Keratinocyte (primary cell): ENCODE data around the gene PSMB1. TPM values are rescaled to one million over a fixed set of nuclear protein-coding genes. Genes with fewer than 3 reads are reported as not detected.

ENCODE experiments used
- DNase-seq: peaks from one replicate; pipeline ENCODE4 v3.0.0-alpha.2; 2011; ENCODE audit warnings: low read depth, missing footprints, low spot score
- FAIRE-seq: peaks from 2 replicates; lab custom pipeline; 2011; peaks lifted over from hg19 to GRCh38; lab: Jason Lieb, UNC
- H2AFZ ChIP-seq: 2 replicates; pipeline ENCODE4 v1.6.0; 2012; ENCODE audit warnings: low read length, control low read depth, inconsistent platforms; ENCODE audit not compliant: control insufficient read depth
- H3K27ac ChIP-seq: 2 replicates; pipeline ENCODE4 v1.5.1; 2011; ENCODE audit warnings: low read length; ENCODE audit not compliant: control insufficient read depth, insufficient read depth
- H3K27me3 ChIP-seq: 3 replicates; pipeline ENCODE4 v1.6.0; 2011; ENCODE audit warnings: low read length; ENCODE audit not compliant: control insufficient read depth, insufficient read depth; ENCODE audit errors: extremely low read depth
- H3K36me3 ChIP-seq, 2 experiments: 2 replicates in 1 of 2; 3 replicates in 1 of 2; pipeline ENCODE4 v1.5.1; 2011; ENCODE audit warnings: low read length in 2 of 2, mild to moderate bottlenecking in 1 of 2; ENCODE audit not compliant: control insufficient read depth in 2 of 2, insufficient read depth in 2 of 2; ENCODE audit errors: extremely low read depth in 1 of 2
- H3K4me1 ChIP-seq: 3 replicates; pipeline ENCODE4 v1.5.1; 2011; ENCODE audit warnings: low read length; ENCODE audit not compliant: control insufficient read depth, insufficient read depth; ENCODE audit errors: extremely low read depth
- H3K4me2 ChIP-seq: 3 replicates; pipeline ENCODE4 v1.6.0; 2011; ENCODE audit warnings: low read depth, low read length; ENCODE audit not compliant: control insufficient read depth, insufficient read depth; ENCODE audit errors: extremely low read depth
- H3K4me3 ChIP-seq, 3 experiments: fragments of 200-600 bp in 1 of 3; sonication (generic) in 1 of 3; 2 replicates in 2 of 3; 3 replicates in 1 of 3; pipeline ENCODE4 v1.5.1; 2011 to 2016; ENCODE audit warnings: low read length in 3 of 3, mild to moderate bottlenecking in 3 of 3, control low read depth in 2 of 3, inconsistent platforms in 1 of 3, low read depth in 1 of 3, mixed read lengths in 1 of 3, mixed run types in 1 of 3, moderate library complexity in 1 of 3; ENCODE audit not compliant: control insufficient read depth in 2 of 3, insufficient read depth in 2 of 3; ENCODE audit errors: extremely low read depth in 1 of 3
- H3K79me2 ChIP-seq: 2 replicates; pipeline ENCODE4 v1.6.0; 2012; ENCODE audit warnings: low read length; ENCODE audit not compliant: control insufficient read depth, insufficient read depth
- H3K9ac ChIP-seq: 3 replicates; pipeline ENCODE4 v1.6.0; 2011; ENCODE audit warnings: low read length; ENCODE audit not compliant: control insufficient read depth, insufficient read depth; ENCODE audit errors: extremely low read depth
- H3K9me1 ChIP-seq: 3 replicates; pipeline ENCODE4 v1.6.0; 2011; ENCODE audit warnings: low read length; ENCODE audit not compliant: control insufficient read depth, insufficient read depth; ENCODE audit errors: extremely low read depth
- H3K9me3 ChIP-seq: 2 replicates; pipeline ENCODE4 v1.5.1; 2012; ENCODE audit warnings: low read depth, low read length; ENCODE audit not compliant: control insufficient read depth
- H4K20me1 ChIP-seq: 3 replicates; pipeline ENCODE4 v1.6.0; 2011; ENCODE audit warnings: low read length; ENCODE audit not compliant: control insufficient read depth, insufficient read depth; ENCODE audit errors: extremely low read depth
- CTCF ChIP-seq, 3 experiments: IDR thresholded peaks in 1 of 3; conservative IDR thresholded peaks in 1 of 3; optimal IDR thresholded peaks in 1 of 3; 2 replicates in 2 of 3; 3 replicates in 1 of 3; pipeline versions ENCODE3 to v1.5.1; 2011; ENCODE audit warnings: low read length in 3 of 3, mild to moderate bottlenecking in 3 of 3, moderate library complexity in 2 of 3, control low read depth in 1 of 3, inconsistent platforms in 1 of 3; ENCODE audit not compliant: insufficient read depth in 2 of 3; ENCODE audit errors: extremely low read depth in 1 of 3
- EZH2 ChIP-seq: IDR thresholded peaks from one replicate; pipeline ENCODE4 v1.6.1; 2012; ENCODE audit warnings: inconsistent platforms, mild to moderate bottlenecking, low read length, moderate library complexity
- dilution Hi-C: fragments of 300-500 bp; cut with MboI; formaldehyde crosslinking; loops from one replicate; pipeline ENCODE4 v1.7.0; 2020; ENCODE audit warnings: low sequenced_read_pairs; ENCODE audit not compliant: extremely low pct_ligation_motif_present
- polyA plus RNA-seq, 5 experiments: library from polyadenylated mRNA; depleted of rRNA in 3 of 5; stranded (reverse) in 3 of 5; stranded (forward) in 1 of 5; unstranded in 1 of 5; fragments of >200 nt; gene quantifications; 1 replicate in 1 of 5; 2 replicates in 3 of 5; 3 replicates in 1 of 5; pipeline versions ENCODE4 v1.2.1 to v1.2.3, GENCODE V29; 2011 to 2012; ENCODE audit warnings: missing spikeins in 2 of 5, low read depth in 1 of 5, low replicate concordance in 1 of 5

PSMB1 gene
- polyA plus RNA-seq, 1 donor (not counting 4 experiments of a cell fraction or from before 2014, with no cell fraction given) = 430 TPM

- no peaks in the 10 kb centered on the region for H3K27me3 ChIP-seq
- H3K9me3 ChIP-seq = no peaks in the 10 kb centered on the region
- peak within 1 kb of the TSS; percentile 100 for H3K4me2 ChIP-seq
- peak within 1 kb of the TSS; percentile 98 for H3K9ac ChIP-seq
- H2AFZ ChIP-seq = peak within 1 kb of the TSS; percentile 100
- FAIRE-seq (peak; percentile 73), DNase-seq (peak; percentile 73)
- TF ChIP-seq CTCF (optimal IDR thresholded peaks at IDR 0.05 in 1 of 3, IDR thresholded peaks at IDR 0.05 in 1 of 3, conservative IDR thresholded peaks at IDR 0.05 in 1 of 3; ENCODE audit: extremely low read depth in 1 of 3, insufficient read depth in 2 of 3, low read length in 3 of 3) (no peak), EZH2 (no peak)
- peaks cover 5 to 8% of the 10 kb centered on the region in 2 experiments for H3K36me3 ChIP-seq
- peaks cover 28% of the 10 kb centered on the region for H3K4me1 ChIP-seq
- peaks cover 83% of the 10 kb centered on the region for H3K79me2 ChIP-seq
- no peaks in the 10 kb centered on the region for H3K9me1 ChIP-seq
- dilution Hi-C loops = no loop called here
- H3K4me3 ChIP-seq = peak within 1 kb of the TSS; percentile 90 to 99 (median 95)
- H3K27ac ChIP-seq = peak within 1 kb of the TSS; percentile 98
- peaks cover 4% of the 10 kb centered on the region for H4K20me1 ChIP-seq
Measured at GRCh38 chr6:170554013-170554795, 1.1 kb upstream of the PSMB1 start, which contains the start of gene TBP. TBP (plus strand) TSS chr6:170554369; CDS start chr6:170557030, 2,661 bp downstream.

GRCh38 chr6:170553534-170554012 is 466 bp upstream of the PSMB1 start:
- Histone ChIP-seq H4K20me1 (peaks cover 4% of the 10 kb centered on the region), H3K27me3 (no peaks in the 10 kb centered on the region), H3K4me1 (peaks cover 28% of the 10 kb centered on the region), H3K9me3 (no peaks in the 10 kb centered on the region), H3K27ac (peak overlapping the region; percentile 98), H3K79me2 (peaks cover 84% of the 10 kb centered on the region), H3K4me3 (peak overlapping the region; percentile 90 to 99 (median 95)), H3K9me1 (no peaks in the 10 kb centered on the region), H3K36me3 (peaks cover 6 to 8% of the 10 kb centered on the region in 2 experiments), H3K9ac (peak overlapping the region; percentile 98), H2AFZ (peak overlapping the region; percentile 100), H3K4me2 (peak overlapping the region; percentile 100)
- dilution Hi-C loops = no loop called here
- FAIRE-seq (no peak), DNase-seq (no peak)
- TF ChIP-seq EZH2 (no peak), CTCF (optimal IDR thresholded peaks at IDR 0.05 in 1 of 3, IDR thresholded peaks at IDR 0.05 in 1 of 3, conservative IDR thresholded peaks at IDR 0.05 in 1 of 3; ENCODE audit: extremely low read depth in 1 of 3, insufficient read depth in 2 of 3, low read length in 3 of 3) (no peak)
